SIG-M5 treated with dmso at 0.1 percent for 504 hours (cell line): ENCODE results near the gene CREB5.

Experiments
- DNase-seq: peaks from one replicate; lab custom pipeline; 2025; ENCODE audit not compliant: unreplicated experiment; lab: John Stamatoyannopoulos, UW

CREB5 gene

DNA sequence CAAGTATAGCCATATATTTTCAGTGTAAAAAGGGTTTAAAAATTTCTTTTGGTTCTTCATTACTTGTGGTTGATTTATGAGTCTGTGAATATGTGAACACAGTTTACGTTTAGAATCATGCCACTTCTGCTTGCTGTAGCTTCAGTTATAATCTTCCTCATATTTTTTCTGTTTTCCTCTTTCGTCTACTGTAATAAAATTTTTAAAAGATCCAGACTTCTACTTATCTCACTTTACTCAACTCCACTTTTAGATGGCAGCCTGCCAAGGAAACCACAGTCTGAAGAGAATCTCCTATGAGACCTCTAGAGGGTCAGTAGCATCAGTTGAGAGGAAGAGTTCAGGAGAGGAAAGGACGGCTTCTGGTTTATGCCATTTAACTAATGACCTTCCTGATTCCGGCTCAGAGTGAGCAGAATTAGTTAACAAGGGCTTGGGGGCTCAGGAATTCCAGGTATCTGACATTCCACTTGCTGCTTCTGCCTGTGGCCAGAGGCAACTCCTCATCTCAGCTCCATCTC is 21.4 kb downstream of the CREB5 start:
- no peak for DNase-seq

DNA sequence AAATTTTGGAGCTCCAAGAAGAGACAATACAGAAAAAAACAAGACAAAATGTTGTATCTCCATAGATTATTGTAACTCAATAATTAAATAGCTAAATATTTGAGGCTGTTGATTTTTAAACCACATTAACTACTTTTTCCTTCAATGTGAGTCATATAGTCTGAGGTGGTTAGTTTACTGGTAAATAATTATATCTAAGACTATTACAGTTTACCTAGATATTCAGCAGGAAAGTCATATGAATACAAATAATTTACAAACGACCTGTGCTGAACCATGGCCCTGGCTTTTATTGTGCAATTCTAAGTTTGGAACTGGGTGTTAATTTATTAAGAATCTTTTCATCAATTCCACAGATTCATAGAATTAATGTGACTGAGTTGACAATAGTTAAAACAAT is 22.2 kb downstream of the CREB5 start:
- DNase-seq, result no peak

DNA sequence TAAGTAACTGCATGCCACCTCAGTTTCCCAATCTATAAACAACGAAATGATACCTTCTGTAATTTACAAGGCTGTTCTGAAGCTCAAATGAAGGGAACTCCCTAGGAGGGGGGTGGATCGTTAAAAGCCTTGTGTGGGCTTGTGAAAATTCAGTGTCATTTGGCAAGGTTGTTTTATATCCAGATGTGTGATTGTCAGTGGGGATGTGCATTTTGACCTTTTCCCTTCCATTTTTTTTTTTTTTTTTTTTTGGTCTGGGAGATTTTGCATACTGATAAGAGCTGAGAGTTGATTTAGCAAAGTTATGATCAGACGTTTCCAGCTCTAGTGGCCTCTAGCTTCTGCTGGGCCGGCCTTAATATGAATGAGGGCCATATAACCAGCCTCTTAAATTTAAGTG is 22.8 kb downstream of the CREB5 start:
- DNase-seq, result no peak

DNA sequence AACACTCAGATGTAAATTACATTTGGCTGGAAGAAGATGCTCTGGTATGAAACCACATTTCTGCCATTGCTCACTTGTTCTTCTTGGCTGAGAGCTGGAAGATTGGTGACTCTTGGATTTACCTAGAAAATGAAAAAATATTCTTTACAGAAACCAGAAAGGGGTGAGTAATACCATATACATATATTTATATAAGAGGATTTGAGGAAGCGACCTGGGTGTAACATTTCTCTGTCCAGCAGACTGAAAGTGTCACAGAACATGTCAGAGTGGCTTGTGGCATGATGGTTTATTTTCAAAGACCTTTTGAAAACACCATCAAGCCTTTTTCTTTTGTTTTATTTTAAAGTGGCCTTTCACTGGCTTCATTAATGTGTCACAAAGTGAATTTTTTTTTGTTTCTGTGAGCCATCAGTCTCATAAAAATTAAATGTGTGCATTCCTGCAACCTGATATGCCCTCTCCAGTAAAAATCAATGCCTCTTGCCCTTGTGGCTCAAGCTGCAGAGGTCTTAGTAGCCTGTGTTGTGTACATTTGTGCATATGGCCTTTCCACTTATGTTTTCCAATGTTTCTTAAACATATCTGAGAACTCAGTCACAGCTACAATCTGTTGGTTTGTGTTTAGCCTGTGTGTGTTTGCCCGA is 23.5 kb downstream of the CREB5 start:
- no peak for DNase-seq

DNA sequence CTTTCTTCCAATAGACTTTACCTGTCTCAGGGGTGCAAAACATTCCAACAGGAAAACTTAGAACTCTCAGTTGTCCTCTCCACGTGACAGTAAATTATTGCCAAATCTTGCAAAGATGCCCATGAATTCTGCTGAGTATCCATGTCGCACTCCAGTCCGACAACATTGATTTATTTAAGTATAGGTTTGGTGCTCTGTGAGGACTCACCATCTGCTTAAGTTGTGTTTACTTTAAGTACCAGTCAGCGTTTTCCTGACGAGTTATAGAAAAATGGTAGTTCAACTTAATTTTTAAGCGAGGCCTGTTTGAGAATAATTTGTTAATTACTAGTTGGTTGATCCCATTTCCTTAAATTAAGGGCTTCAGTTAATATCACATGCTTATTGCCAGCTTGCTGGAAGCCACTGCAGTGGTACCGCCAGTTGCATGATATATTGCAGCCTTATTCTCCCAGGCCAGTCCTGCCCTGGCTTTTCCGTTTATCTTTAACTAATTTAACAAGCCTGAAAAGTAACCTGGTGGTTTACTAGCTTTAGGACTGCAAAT is 27.8 kb downstream of the CREB5 start:
- DNase-seq, result no peak

DNA sequence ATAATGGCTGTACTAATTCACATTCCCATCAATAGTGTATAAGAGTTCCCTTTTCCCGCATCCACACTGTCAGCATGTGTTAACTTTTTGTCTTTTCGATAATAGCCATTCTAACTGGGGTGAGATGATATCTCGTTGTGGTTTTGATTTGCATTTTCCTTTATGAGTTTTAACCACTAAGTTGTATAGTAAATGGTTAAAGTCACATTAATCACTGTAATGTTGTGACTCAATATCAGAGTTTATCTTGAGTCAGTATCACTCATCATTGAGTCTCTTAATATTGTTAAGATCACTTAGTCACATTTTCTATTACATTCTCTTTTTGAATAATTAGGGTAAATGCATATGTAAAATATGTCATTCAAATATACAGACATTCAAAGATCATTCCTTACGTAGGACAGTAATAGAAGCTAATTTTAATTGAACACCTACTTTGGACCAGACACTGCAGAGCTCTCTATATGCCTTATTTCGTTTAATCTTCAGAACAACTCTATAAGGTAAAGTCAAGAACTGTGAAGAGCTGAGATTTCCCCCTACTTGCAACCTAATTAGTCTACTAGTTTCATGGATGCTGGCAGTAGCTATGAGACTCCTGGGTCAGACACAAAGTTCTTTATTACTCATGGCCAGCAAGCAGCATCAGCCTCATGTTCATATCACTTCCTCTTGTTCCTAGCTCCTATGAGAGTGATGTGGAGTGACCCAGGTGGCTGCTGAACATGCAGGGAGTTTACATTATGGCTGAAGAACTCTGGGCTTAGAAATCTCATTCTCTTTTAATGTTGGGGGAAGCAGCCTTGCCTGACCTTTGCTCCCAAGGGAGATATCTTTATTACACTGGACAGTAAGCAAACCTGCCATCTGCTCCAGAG is 30.5 kb downstream of the CREB5 start:
- no peak for DNase-seq

DNA sequence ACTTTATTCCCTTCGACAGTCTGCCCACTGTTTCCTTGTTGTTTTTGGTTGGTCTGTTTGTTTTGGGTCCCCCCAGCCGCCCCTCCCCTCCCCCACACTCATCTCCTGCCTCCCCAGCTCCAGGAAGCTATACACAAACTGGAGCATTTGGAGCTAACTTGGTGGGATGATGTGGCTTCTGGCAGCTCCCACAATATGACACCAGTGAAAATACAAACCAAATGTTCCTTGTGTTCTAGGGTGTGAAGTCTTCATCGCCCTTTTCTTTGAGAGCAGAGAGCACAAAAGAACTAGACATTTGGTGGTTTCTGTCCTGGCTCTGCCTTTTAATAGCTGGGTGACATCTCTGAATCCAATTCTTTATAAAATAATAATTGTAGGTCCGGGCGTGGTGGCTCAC is 33.8 kb downstream of the CREB5 start:
- no peak for DNase-seq

DNA sequence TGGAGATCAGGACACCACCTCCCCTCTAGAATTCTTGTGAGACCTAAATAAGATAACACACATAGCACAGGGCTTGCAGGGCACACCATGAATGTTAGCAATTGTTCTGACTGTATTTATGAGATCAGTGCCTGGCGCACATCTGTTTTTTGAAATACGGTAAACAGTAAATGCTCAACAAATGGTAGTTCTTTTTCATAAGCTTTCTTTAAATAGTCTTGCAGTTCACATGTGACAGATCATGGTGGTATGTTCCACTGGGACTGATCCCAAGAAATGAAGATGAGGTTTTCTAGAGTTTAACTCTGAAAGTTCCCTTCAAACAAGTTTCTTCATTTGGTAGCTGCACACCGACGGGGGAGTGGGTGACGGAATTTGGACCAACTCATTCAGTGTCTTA is 34.8 kb downstream of the CREB5 start:
- DNase-seq, result no peak

DNA sequence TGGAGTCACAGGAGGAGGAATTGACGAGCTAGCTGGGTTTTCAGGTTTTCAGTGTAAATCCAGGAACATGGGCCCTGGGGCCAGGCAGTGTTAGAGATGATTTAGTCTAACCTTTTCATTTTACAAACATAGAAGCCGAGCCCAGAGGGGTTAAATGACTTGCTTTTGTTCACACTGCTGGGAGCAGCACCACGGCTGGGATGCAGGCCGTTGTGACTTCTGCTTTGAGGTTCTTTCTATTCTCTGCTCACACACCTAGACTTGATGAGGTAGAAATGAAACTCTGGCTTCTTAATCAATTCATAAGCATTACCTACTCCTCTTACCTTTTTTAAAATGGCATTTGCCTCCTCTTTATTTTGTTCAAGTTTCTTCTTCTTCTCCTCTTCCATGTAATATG is 36.4 kb downstream of the CREB5 start:
- DNase-seq, result no peak

DNA sequence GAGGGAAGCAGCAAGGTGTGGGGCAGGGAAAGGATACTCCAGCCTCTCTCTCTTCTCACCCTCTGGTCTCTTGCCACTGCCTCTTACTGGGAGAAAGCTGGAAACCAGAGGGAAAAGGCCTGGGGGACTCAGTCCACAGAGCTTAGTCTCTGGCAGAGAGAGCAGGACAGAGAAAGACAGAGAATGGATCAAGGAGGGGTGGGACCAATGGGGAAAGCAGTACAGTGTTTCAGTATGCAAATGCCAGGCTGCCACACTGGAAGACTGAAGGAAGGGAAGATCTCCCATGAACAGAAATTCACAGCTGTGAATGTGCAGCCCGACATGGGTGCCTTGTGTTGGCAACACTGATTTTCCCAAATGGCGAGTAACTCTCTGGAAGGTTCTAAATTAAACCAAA is 40.4 kb downstream of the CREB5 start:
- no peak for DNase-seq

DNA sequence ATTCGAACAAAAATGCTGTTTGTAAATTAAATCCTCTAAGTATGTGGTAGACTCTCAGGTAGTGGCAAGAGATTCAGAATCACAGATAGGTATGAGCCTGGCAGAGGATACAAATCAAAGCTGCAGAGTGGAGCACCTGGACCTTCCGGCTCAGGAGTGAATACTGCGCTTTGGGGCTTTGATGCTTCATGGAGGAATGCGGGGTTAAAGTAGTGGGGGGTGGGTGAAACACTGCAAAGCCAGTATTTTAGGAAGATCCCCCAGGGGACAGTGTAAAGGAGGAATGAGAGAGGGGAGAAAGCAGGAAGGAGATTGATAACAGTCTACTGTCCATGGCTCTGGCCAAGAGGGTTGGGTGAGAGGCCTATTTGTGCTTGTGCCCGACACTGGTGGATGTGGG is 43.2 kb downstream of the CREB5 start:
- DNase-seq, result no peak

DNA sequence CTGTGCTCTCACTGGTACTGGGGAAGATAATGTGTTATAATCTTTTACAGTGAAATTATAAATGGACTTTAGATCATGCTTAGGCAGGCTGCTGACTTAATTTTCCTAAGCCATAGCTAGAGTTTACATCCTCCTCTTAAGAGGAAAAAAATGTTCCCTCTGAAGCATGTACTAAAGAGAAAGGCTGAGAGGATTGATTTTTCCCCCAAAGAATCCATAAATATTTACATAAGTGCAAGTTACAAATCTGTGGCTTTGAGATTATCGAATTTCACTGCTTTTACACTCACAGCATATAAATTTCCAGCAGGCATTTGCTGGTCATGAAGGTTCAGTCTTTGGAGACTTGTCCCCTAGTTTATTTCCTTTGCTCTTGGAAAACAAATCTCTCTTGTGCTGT is 43.7 kb downstream of the CREB5 start:
- DNase-seq, result no peak

DNA sequence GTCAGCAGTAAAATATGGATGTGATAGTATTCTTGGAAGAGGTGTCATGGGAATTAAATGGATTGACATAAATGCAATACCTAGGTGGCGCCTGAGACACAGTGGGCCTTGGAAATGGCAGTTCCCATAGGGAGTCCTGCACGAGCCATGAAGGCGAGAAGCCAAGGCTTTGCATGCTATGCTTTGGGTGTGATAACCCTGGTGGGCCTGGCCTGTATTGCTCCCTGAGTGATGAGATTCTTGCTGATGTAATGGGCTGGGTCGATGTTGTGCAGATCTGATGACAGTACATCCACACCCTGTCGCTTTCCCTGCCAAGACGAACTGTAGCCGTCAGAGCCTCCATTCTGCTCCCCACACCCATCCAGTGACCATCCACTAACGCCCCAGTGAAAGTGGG is 46.4 kb downstream of the CREB5 start:
- no peak for DNase-seq

DNA sequence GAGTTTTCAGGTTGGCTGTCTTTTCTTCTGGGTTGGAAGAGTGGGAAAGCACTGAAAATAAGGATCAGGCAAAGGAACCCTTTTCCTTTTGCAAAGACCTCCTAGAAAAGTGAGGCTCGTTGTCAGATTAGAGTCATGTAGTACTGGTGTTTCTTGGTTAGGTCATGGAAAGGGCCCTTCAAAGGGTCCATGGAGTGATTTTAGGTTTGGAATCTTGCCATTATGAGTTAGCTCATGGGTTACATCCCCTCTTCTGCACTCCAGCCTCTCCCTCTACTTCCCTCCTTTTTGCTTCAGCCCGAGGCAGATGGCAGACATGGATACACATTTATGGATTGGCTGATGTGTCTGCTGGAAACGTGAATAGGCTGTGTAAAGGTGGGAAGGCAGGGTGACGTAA is 47.0 kb downstream of the CREB5 start:
- DNase-seq, result no peak

DNA sequence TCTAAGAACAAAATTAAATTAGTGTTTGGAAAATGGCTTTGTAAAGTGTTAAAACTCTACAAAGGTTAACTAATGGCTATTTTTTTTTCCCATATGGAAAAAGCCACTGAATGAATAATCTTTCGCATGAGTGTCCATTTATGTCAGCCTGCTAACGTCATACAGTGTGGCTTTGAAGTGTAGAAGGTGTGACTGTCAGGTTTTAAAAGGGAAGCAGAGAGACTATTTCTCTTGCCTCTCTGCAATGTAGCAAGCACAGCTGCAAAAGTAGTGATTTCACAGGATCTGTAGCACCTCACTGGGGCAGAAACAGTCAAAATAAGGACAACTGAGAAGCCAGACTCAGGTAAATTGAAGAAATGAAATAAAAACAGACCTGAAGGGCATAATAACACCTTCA is 53.4 kb downstream of the CREB5 start:
- DNase-seq, result no peak

DNA sequence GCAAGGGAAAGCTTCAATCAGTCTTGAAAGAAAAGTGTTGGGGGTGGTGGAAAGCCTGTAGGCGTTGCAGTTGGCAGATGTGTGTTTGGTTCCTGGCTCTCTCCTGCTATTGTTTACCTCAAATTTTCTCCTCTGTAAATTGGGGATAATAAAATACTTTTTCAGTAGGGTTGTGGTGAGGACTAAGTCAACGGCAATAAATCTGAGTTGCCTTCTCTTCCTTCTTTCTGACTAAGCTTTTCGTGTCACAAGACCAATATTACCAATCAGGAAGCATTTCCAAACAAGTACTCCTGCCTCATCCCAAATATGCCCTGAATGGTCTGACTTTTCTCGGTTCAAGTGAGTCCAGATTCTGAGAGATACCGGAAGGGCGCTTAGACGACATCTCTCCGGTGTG is 54.0 kb downstream of the CREB5 start:
- no peak for DNase-seq

DNA sequence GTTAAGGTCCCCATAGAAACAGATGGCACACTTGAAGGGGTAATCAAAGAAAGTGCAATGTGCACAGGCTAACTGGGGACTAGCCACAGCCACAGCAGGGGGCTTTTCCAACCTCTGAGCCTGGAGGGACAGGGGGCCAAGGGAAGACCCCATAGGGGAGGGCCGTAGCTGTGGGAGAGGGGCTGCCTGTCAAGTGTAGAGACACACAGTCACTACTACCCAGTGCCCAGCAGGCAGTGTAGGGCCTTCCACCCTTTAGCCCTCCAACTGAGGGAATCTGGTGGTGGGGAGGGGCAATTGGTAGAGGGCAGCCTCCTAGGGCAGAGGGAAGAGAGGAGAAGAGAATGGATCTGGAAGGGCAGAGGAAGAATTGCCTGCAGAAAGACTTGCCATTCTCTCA is 54.6 kb downstream of the CREB5 start:
- DNase-seq, result no peak

DNA sequence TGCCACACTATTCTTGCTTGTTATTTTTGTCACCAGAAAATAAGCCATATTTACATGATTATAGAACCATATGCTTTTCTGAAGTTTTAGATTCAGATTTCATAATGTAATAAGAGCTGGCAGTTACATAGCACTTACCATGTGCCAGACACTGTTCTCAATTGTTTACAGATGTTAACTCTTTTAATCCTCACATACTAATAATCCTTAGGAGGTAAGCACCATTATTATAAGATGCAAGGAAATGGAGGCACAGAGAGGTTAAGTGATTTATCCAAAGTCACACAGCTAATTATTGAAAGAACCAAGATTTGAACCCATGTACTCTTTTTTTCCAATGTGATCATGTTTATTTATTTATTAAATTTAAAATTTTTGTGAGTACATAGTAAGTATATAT is 57.2 kb downstream of the CREB5 start:
- DNase-seq, result no peak

DNA sequence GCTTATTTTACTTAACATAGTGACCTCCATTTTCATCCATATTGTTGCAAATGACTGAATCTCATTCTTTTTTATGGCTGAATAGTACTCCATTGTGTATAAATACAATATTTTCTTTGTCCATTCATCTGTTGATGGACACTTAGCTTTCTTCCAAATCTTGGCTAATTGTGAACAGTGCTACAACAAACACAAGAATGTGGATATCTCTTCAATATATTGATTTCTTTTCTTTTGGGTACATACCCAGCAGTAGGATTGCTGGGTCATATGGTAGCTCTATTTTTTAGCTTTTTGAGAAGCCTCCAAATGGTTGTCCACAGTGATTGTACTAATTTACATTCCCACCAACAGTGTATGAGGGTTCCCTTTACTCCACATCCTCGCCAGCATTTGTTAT is 58.0 kb downstream of the CREB5 start:
- DNase-seq, result no peak

DNA sequence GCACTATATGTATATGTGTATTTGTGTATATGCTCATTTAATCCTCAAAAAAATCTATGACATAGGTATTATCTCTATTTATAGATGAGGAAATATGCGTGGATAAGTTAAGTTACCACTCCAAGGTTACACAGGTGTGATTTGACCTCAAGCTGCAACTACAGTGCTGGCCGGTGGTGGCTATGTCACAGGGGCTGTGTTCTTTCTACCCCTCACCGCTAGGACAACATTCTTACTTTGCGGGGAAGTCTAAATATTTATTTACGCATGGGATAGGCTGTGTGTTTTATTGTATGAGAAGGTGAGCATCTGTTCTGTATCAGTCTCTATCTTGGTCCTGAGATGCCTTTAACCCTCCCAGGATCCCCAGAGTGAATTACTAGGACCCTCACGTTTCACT is 60.0 kb downstream of the CREB5 start:
- no peak for DNase-seq

DNA sequence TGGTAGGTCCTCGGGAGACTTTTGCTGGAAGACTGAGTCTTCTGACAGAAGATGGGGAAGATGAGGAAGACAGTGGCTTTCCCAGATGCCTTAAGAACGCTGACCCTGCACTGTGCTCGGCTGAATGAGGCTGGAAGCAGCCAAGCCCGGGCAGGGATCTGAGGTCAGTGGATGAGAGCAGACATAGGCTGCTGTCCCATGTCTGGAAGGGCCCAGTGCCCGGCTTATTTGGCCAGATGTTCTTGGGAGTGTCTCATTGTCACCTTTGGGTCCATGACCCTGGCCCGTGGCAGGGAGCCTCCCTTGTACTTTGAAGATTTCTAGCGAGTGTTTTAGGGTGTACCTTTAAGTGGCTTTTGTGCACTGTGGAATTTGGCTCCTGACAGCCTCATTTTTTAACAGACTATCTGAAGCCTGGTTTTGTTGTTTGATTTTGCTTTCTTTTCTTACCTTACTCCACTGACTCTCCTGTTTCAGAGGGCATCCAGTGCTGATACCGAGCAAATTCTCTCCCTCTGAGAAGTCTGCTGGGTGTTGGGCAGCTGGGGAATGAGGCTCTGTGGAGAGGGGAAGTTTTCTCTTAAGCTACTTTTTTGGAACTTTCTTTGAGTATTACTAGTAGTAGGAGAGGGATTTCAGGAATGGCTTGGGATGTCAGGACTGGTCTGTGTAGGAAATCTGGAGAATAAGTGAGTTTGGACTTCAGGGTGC is 61.4 kb downstream of the CREB5 start:
- DNase-seq, result no peak

DNA sequence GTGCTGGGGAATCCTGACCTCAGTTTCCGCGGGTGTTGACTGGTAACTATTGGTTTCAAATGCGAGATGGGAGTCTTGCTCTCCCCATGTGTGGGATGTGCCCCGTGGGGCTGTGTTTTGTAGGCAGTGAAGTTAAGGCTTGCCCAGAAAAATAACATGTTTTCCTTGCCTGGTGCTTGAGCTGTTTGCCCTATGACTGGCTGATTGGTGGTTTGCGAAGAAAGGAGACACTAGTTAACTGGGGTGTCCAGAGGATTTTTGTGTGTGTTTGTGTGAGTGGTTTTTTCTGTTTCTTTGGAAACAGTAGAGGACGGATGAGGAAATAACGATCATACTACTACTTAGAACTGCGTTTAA is 61.9 kb downstream of the CREB5 start:
- DNase-seq, result no peak
